A375 (cell line): Measurements from ENCODE around the gene EARS2. TPM values are rescaled to one million over a fixed set of nuclear protein-coding genes. Genes with fewer than 3 reads are reported as not detected.

ENCODE experiments used
- total RNA-seq: library from RNA; depleted of rRNA; stranded (reverse); fragments of >200 nt; shearing (Covaris generic); gene quantifications from 2 replicates; pipeline ENCODE4 v1.2.3, GENCODE V29; 2014; rRNA removed

The EARS2 gene
- total RNA-seq = 42.3 and 57.8 TPM in 2 replicates

GRCh38 chr16:23556881-23557778 lies at the start of gene EARS2, which contains the start of gene UBFD1:
EARS2 (minus strand) TSS chr16:23557350; CDS start chr16:23557343, 7 bp downstream.
UBFD1 (plus strand) TSS chr16:23557727; CDS start chr16:23557743, 16 bp downstream.

GRCh38 chr16:23595951-23596720 lies 39.0 kb upstream of the EARS2 start, which contains the start of gene NDUFAB1:
NDUFAB1 (minus strand) TSS chr16:23596316; CDS start chr16:23596290, 26 bp downstream.

GRCh38 chr16:23510164-23510914 lies 46.8 kb downstream of the EARS2 start, which contains the start of gene GGA2:
GGA2 (minus strand) TSS chr16:23510494; CDS start chr16:23510411, 83 bp downstream.

Other genes with a start within 250 kb of the EARS2 start
- 17.9 and 18.0 TPM in 2 replicates for gene COG7, start 104.2 kb downstream of the EARS2 start, total RNA-seq
- 39.4 and 42.4 TPM in 2 replicates for gene GGA2, start 46.9 kb downstream of the EARS2 start, total RNA-seq
- 85.3 and 88.8 TPM in 2 replicates for gene UBFD1, start 377 bp upstream of the EARS2 start, total RNA-seq
- 195 and 197 TPM in 2 replicates for gene NDUFAB1, start 39.0 kb upstream of the EARS2 start, total RNA-seq
- 10.7 and 13.7 TPM in 2 replicates for gene PALB2, start 84.0 kb upstream of the EARS2 start, total RNA-seq
- gene DCTN5, start 84.1 kb upstream of the EARS2 start, total RNA-seq = 33.6 and 36.0 TPM in 2 replicates
- 67.6 and 86.8 TPM in 2 replicates for gene PLK1, start 121.5 kb upstream of the EARS2 start, total RNA-seq
- not detected in 2 replicates for gene ERN2, start 155.9 kb upstream of the EARS2 start, total RNA-seq
- not detected in 2 replicates for gene CHP2, start 197.7 kb upstream of the EARS2 start, total RNA-seq